Osteoblast (primary cell): ENCODE measurements around the gene KCNMB1. TPM values are rescaled to one million over a fixed set of nuclear protein-coding genes. Genes with fewer than 3 reads are reported as not detected.

Source experiments
- DNase-seq: peaks from one replicate; pipeline ENCODE4 v3.0.0; 2011; ENCODE audit warnings: low spot score, mixed read lengths; ENCODE audit not compliant: insufficient read length; ENCODE audit errors: missing footprints
- H2AFZ ChIP-seq: 2 replicates; pipeline ENCODE4 v1.6.0; 2011; ENCODE audit warnings: mild to moderate bottlenecking, low read length
- H3K27ac ChIP-seq: 2 replicates; pipeline ENCODE4 v1.5.1; 2011; ENCODE audit warnings: mild to moderate bottlenecking, low read depth, low read length, moderate library complexity
- H3K27me3 ChIP-seq: 2 replicates; pipeline ENCODE4 v1.6.0; 2012; ENCODE audit warnings: mild to moderate bottlenecking, control low read depth, inconsistent platforms, low read length, moderate library complexity; ENCODE audit not compliant: insufficient read depth
- H3K36me3 ChIP-seq: 2 replicates; pipeline ENCODE4 v1.5.1; 2011; ENCODE audit warnings: mild to moderate bottlenecking, low read length, control low read depth, moderate library complexity; ENCODE audit not compliant: insufficient read depth
- H3K4me1 ChIP-seq: 2 replicates; pipeline ENCODE4 v1.5.1; 2011; ENCODE audit warnings: mild to moderate bottlenecking, low read length, control low read depth, moderate library complexity; ENCODE audit not compliant: insufficient read depth
- H3K4me2 ChIP-seq: 2 replicates; pipeline ENCODE4 v1.6.0; 2011; ENCODE audit warnings: mild to moderate bottlenecking, low read length; ENCODE audit not compliant: insufficient read depth
- H3K4me3 ChIP-seq: fragments of 200-600 bp; sonication (generic); 3 replicates; pipeline ENCODE4 v1.5.1; 2012; ENCODE audit warnings: mild to moderate bottlenecking, low read length, inconsistent platforms; ENCODE audit not compliant: insufficient read depth
- H3K79me2 ChIP-seq: 2 replicates; pipeline ENCODE4 v1.6.0; 2012; ENCODE audit warnings: mild to moderate bottlenecking, low read length, control low read depth, inconsistent platforms; ENCODE audit not compliant: insufficient read depth
- H3K9me3 ChIP-seq: 2 replicates; pipeline ENCODE4 v1.5.1; 2011; ENCODE audit warnings: low read depth, low read length, control low read depth
- H4K20me1 ChIP-seq: 2 replicates; pipeline ENCODE4 v1.6.0; 2012; ENCODE audit warnings: mild to moderate bottlenecking, low read length, control low read depth; ENCODE audit not compliant: insufficient read depth
- CTCF ChIP-seq: IDR thresholded peaks from 2 replicates; pipeline ENCODE4 v1.5.1; 2011; ENCODE audit warnings: mild to moderate bottlenecking, low read depth, low read length, moderate library complexity; ENCODE audit errors: extremely low read depth
- total RNA-seq: library from RNA; depleted of rRNA; stranded (reverse); fragments of >200 nt; gene quantifications from 2 replicates; pipeline ENCODE4 v1.2.3, GENCODE V29; 2012

The KCNMB1 gene
- total RNA-seq, 1 donor, result under 0.01 TPM

DNA sequence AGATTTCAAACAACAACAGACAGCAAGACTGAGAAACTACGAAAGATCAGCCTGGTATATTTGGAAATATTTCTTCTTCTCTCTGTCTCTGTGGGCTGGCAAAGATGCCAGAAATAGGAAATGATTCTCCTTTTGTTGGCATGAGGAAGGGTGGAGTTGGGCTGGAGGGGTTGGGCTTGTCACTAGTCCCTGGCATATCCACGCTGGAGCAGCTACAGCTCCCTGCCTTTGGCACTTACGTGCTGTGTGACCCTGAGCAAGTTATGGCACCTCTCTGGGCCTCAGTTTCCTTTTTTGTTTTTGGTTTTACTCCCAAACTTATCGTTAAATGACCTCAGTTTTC lies 354 bp upstream of the KCNMB1 start:
- H3K9me3 ChIP-seq, result no peaks in the 10 kb centered on the region
- H3K4me2 ChIP-seq, result peak overlapping the region; percentile 53
- no peak for DNase-seq
- TF ChIP-seq CTCF, result no peak
- H3K36me3 ChIP-seq, result no peaks in the 10 kb centered on the region
- peaks cover 2% of the 10 kb centered on the region for H3K27me3 ChIP-seq
- H4K20me1 ChIP-seq, result no peaks in the 10 kb centered on the region
- H3K4me3 ChIP-seq, result peak overlapping the region; percentile 13
- H2AFZ ChIP-seq, result peak overlapping the region; percentile 59
- H3K79me2 ChIP-seq, result no peaks in the 10 kb centered on the region
- H3K4me1 ChIP-seq, result no peaks in the 10 kb centered on the region
- no peak overlapping the region for H3K27ac ChIP-seq

GRCh38 chr5:170387775-170388639 lies 1.2 kb downstream of the KCNMB1 start:
- no peaks in the 10 kb centered on the region for H4K20me1 ChIP-seq
- TF ChIP-seq CTCF, result no peak
- H3K4me3 ChIP-seq, result no peak overlapping the region
- H3K79me2 ChIP-seq, result no peaks in the 10 kb centered on the region
- no peak overlapping the region for H2AFZ ChIP-seq
- H3K4me2 ChIP-seq, result no peak overlapping the region
- no peak overlapping the region for H3K27ac ChIP-seq
- no peak for DNase-seq
- H3K36me3 ChIP-seq, result no peaks in the 10 kb centered on the region
- no peaks in the 10 kb centered on the region for H3K9me3 ChIP-seq
- no peaks in the 10 kb centered on the region for H3K4me1 ChIP-seq
- H3K27me3 ChIP-seq, result peaks cover 2% of the 10 kb centered on the region

DNA sequence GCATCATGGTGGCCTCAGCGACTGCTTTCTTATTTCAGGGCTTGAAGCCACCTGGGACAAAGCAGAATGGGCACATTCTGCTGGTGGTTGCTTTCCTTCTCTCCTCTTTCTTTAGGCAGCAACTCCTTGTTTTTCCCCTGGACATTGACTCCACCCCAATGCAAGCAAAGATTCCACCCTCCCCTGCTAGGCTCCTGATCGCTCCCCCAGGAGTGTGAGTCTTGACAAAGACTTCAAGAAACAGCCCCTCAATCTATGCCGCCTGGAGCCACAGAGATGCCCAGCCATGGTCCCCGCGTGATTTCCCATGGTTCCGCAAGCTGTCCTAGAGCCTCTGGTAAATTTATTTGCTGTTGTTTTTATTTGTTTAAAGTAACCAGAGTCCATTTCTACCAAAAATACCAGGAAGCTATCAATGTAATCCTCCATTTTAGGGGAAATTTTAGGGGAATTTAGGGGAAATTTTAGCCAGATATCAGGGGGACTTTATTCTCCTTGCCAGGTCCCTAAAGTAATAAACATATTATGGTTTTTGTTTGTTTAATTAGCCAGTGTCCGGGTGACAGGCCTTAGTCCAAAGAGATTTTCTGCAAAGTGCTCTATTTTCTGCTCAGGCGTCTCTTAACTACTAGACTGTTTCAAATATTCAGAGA lies 2.3 kb downstream of the KCNMB1 start:
- Histone ChIP-seq H3K36me3 (no peaks in the 10 kb centered on the region), H3K4me3 (no peak overlapping the region), H3K4me1 (no peaks in the 10 kb centered on the region), H3K4me2 (no peak overlapping the region), H3K27ac (no peak overlapping the region), H3K79me2 (no peaks in the 10 kb centered on the region), H3K27me3 (peaks cover 2% of the 10 kb centered on the region), H3K9me3 (no peaks in the 10 kb centered on the region), H2AFZ (no peak overlapping the region), H4K20me1 (no peaks in the 10 kb centered on the region)
- DNase-seq, result no peak
- TF ChIP-seq CTCF, result no peak

GRCh38 chr5:170383227-170383626 lies 5.9 kb downstream of the KCNMB1 start:
- Histone ChIP-seq H2AFZ (no peak overlapping the region), H4K20me1 (no peaks in the 10 kb centered on the region), H3K4me1 (no peaks in the 10 kb centered on the region), H3K4me2 (no peak overlapping the region), H3K79me2 (no peaks in the 10 kb centered on the region), H3K4me3 (no peak overlapping the region), H3K27ac (no peak overlapping the region), H3K9me3 (no peaks in the 10 kb centered on the region), H3K36me3 (no peaks in the 10 kb centered on the region), H3K27me3 (no peaks in the 10 kb centered on the region)
- no peak for DNase-seq
- TF ChIP-seq CTCF, result no peak
